Measurements from ENCODE around the gene PDGFRB. TPM values are rescaled to one million over a fixed set of nuclear protein-coding genes. Genes with fewer than 3 reads are reported as not detected.

Gene PDGFRB
- total and polyA plus RNA-seq, 2 of the 4 experiments (the other 2 are of a cell fraction), result 108 to 124 TPM

GRCh38 chr5:150182774-150183173 is 27.1 kb upstream of the PDGFRB start:
- Histone ChIP-seq H3K27ac (ENCODE audit: insufficient read depth, low read length) (no peak overlapping the region), H3K36me3 (ENCODE audit: control insufficient read depth, insufficient read depth, low read length) (no peaks in the 10 kb centered on the region), H4K8ac (ENCODE audit: low read depth in 2 of 2, low read length in 2 of 2) (no peak overlapping the region), H3K4me1 (ENCODE audit: control insufficient read depth, insufficient read depth, low read length) (no peaks in the 10 kb centered on the region), H3K4ac (ENCODE audit: low read depth, low read length) (no peak overlapping the region), H2AK9ac (replicated peaks; ENCODE audit: low read depth, low read length, poor library complexity) (no peak overlapping the region), H3K27me3 (ENCODE audit: control insufficient read depth, insufficient read depth, low read length) (peaks cover 59% of the 10 kb centered on the region), H4K20me1 (ENCODE audit: insufficient read depth, low read length) (no peaks in the 10 kb centered on the region; the same call in 1 of the 2 replicates), H4K91ac (ENCODE audit: insufficient read depth, low read depth, low read length) (no peak overlapping the region), H3K9me3 (ENCODE audit: control insufficient read depth, insufficient read depth, low read length) (no peaks in the 10 kb centered on the region), H3K79me1 (ENCODE audit: low read depth in 1 of 2, low read length in 2 of 2) (no peaks in the 10 kb centered on the region), H3K23ac (ENCODE audit: low read depth, low read length) (no peak overlapping the region), H2BK15ac (ENCODE audit: low read depth, low read length) (no peak overlapping the region), H3K56ac (ENCODE audit: extremely low read depth, insufficient read depth, low read length) (no peak overlapping the region), H2AFZ (replicated peaks; ENCODE audit: low read length, poor library complexity) (no peak overlapping the region), H3K14ac (replicated peaks; ENCODE audit: low read depth, low read length) (no peak overlapping the region), H3K9ac (ENCODE audit: low read depth, low read length) (no peak overlapping the region), H2AK5ac (ENCODE audit: low read depth, low read length) (no peak overlapping the region), H3K4me3 (ENCODE audit: insufficient read depth, low read depth, low read length) (no peak overlapping the region), H2BK5ac (ENCODE audit: low read depth, low read length, poor library complexity, severe bottlenecking) (no peak overlapping the region), H3K4me2 (ENCODE audit: low read depth, low read length) (no peak overlapping the region), H2BK20ac (ENCODE audit: low read depth, low read length) (no peak overlapping the region), H3K9me1 (ENCODE audit: insufficient read depth, low read length) (peaks cover 5% of the 10 kb centered on the region; the same call in 1 of the 2 replicates), H4K5ac (ENCODE audit: low read depth, low read length) (no peak overlapping the region), H3K18ac (ENCODE audit: low read depth, low read length) (no peak overlapping the region), H2BK120ac (ENCODE audit: low read depth, low read length) (no peak overlapping the region)
- ChIA-PET POLR2A (ENCODE audit: unreplicated experiment) (no interaction called here), CTCF (no interaction called here)
- no peak for TF ChIP-seq CEBPB (IDR thresholded peaks at IDR 0.05; ENCODE audit: low read depth, low read length)
- no peak for TF ChIP-seq USF2 (IDR thresholded peaks at IDR 0.05; ENCODE audit: low read depth, low read length)
- TF ChIP-seq SMC3 (IDR thresholded peaks at IDR 0.05; ENCODE audit: low read depth, low read length), result no peak
- no peak for TF ChIP-seq FOS (IDR thresholded peaks at IDR 0.05; ENCODE audit: low read depth, low read length)
- intact Hi-C loops (cut with micrococcal nuclease) (no loop called here), dilution Hi-C loops (cut with HindIII; ENCODE audit: low sequenced_read_pairs, unreplicated experiment) (no loop called here), in situ Hi-C loops (cut with MboI; ENCODE audit: low sequenced_read_pairs) (no loop called here)
- no TSS peak for BruUV-seq (replicated peaks)
- 100% methylated on average over 8 of the region's 10 CpGs; no CpG with 5 or more reads in 1 of the 2 experiments for WGBS, 2 experiments (ENCODE audit: extremely low coverage in 2 of 2, insufficient read length in 1 of 2)
- DNase-seq (no peak), ATAC-seq (ENCODE audit: low read depth) (no peak)
